GM23248 (cell line): ENCODE data around the gene ZBTB7C. TPM values are rescaled to one million over a fixed set of nuclear protein-coding genes. Genes with fewer than 3 reads are reported as not detected.

ENCODE experiments used
- DNase-seq: peaks from one replicate; pipeline ENCODE4 v3.0.0-alpha.2; 2015
- H2AFZ ChIP-seq: fragments of 200-600 bp; sonication (generic); 2 replicates; pipeline ENCODE4 v1.6.1; 2016; ENCODE audit warnings: antibody characterized with exemption
- H3F3A ChIP-seq: fragments of 200-600 bp; sonication (generic); 2 replicates; pipeline ENCODE4 v1.6.1; 2016; ENCODE audit warnings: mild to moderate bottlenecking, antibody characterized with exemption, mixed run types; ENCODE audit not compliant: insufficient read depth
- H3K27ac ChIP-seq: fragments of 200-600 bp; sonication (generic); 2 replicates; pipeline ENCODE4 v1.5.1; 2016; ENCODE audit warnings: mild to moderate bottlenecking
- H3K27me3 ChIP-seq: fragments of 200-600 bp; sonication (generic); replicated peaks from 2 replicates; pipeline ENCODE4 v1.6.1; 2016; ENCODE audit warnings: mild to moderate bottlenecking; ENCODE audit not compliant: insufficient read depth
- H3K36me3 ChIP-seq: fragments of 200-600 bp; sonication (generic); 2 replicates; pipeline ENCODE4 v1.6.1; 2016; ENCODE audit warnings: low read depth, mild to moderate bottlenecking
- H3K4me1 ChIP-seq: fragments of 200-600 bp; sonication (generic); 2 replicates; pipeline ENCODE4 v1.6.1; 2016; ENCODE audit warnings: mild to moderate bottlenecking; ENCODE audit not compliant: insufficient read depth
- H3K4me2 ChIP-seq: fragments of 200-600 bp; sonication (generic); one replicate; pipeline ENCODE4 v1.6.1; 2016; ENCODE audit warnings: mild to moderate bottlenecking; ENCODE audit not compliant: unreplicated experiment
- H3K4me3 ChIP-seq: fragments of 200-600 bp; sonication (generic); 2 replicates; pipeline ENCODE4 v1.5.1; 2016; ENCODE audit warnings: mild to moderate bottlenecking
- H3K79me2 ChIP-seq: fragments of 200-600 bp; sonication (generic); 2 replicates; pipeline ENCODE4 v1.6.1; 2016; ENCODE audit warnings: mild to moderate bottlenecking; ENCODE audit not compliant: insufficient read depth
- H3K9ac ChIP-seq: fragments of 200-600 bp; sonication (generic); 2 replicates; pipeline ENCODE4 v1.6.1; 2016; ENCODE audit warnings: mild to moderate bottlenecking
- H3K9me2 ChIP-seq: fragments of 200-600 bp; sonication (generic); 2 replicates; pipeline ENCODE4 v1.6.1; 2016; ENCODE audit warnings: mixed run types, mild to moderate bottlenecking, moderate library complexity; ENCODE audit not compliant: insufficient read depth
- H3K9me3 ChIP-seq: fragments of 200-600 bp; sonication (generic); one replicate; pipeline ENCODE4 v1.6.1; 2017; ENCODE audit warnings: low read depth
- H4K20me1 ChIP-seq: fragments of 200-600 bp; sonication (generic); 2 replicates; pipeline ENCODE4 v1.6.0; 2016; ENCODE audit not compliant: insufficient read depth
- EZH2 ChIP-seq: fragments of 200-600 bp; sonication (generic); IDR thresholded peaks from 2 replicates; pipeline ENCODE4 v1.6.1; 2018; ENCODE audit warnings: antibody characterized with exemption, mild to moderate bottlenecking; ENCODE audit not compliant: insufficient read depth, poor library complexity, severe bottlenecking
- EZH2phosphoT487 ChIP-seq: fragments of 200-600 bp; sonication (generic); IDR thresholded peaks from 2 replicates; pipeline ENCODE4 v1.6.1; 2018; ENCODE audit warnings: antibody characterized with exemption, moderate library complexity, mild to moderate bottlenecking, low read depth; ENCODE audit not compliant: insufficient read depth
- WGBS, 2 experiments: methylation state at CpG; one replicate each; pipeline ENCODE4 v1.1.6; 2015 to 2017; ENCODE audit warnings: low lambda C conversion rate in 2 of 2, low coverage in 1 of 2; ENCODE audit errors: missing lambda C conversion rate in 2 of 2; 5-methylcytosine and 5-hydroxymethylcytosine counted together
- in situ Hi-C: fragments of 300-500 bp; cut with MboI; formaldehyde crosslinking; loops from 2 replicates; pipeline ENCODE4 v1.15.0; 2020
- polyA plus RNA-seq: library from polyadenylated mRNA; unstranded; fragments of >200 nt; fragmentation: Nextera tagmentation; extraction: Ambion mirVana; gene quantifications from 2 replicates; pipeline ENCODE4 v1.2.1, GENCODE V29; 2016
- total RNA-seq: library from RNA; depleted of rRNA; stranded (reverse); fragments of >200 nt; shearing (Covaris generic); gene quantifications from 2 replicates; pipeline ENCODE4 v1.2.3, GENCODE V29; 2014

ZBTB7C gene
- total and polyA plus RNA-seq, 2 experiments from 2014 or later, result not detected

DNA sequence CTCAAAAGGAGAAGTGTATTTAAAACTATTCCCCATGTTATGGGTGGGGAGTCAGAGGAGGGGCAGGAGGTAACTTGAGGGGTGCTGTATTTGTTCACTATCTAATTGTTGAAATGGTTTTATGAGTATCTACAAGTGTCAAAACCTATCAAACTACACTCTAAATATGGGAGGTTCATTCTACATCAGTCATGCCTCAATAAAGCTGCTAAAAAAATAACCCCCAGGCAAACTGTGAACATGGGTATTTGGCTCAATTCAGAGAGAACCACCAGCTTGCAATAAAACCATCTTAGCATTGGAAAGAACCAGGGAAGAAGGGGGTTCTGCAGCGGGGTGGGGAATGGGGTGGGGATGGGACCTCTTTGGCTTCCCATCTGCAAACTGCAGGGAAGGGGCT, 302.7 kb downstream of the ZBTB7C start:
- DNase-seq, result no peak
- Histone ChIP-seq H3K27me3 (peaks cover 33% of the 10 kb centered on the region), H3K27ac (no peak overlapping the region), H3F3A (no peaks in the 10 kb centered on the region), H3K9me2 (no peaks in the 10 kb centered on the region), H3K9ac (no peak overlapping the region), H3K4me2 (no peak overlapping the region), H3K4me3 (no peak overlapping the region), H3K36me3 (no peaks in the 10 kb centered on the region), H3K79me2 (no peaks in the 10 kb centered on the region), H4K20me1 (no peaks in the 10 kb centered on the region), H3K4me1 (no peaks in the 10 kb centered on the region), H2AFZ (no peak overlapping the region), H3K9me3 (no peaks in the 10 kb centered on the region)
- WGBS, 2 experiments, result 0 to 17% methylated on average over 1 of the region's 1 CpG
- TF ChIP-seq EZH2, result no peak
- in situ Hi-C loops, result no loop called here

DNA sequence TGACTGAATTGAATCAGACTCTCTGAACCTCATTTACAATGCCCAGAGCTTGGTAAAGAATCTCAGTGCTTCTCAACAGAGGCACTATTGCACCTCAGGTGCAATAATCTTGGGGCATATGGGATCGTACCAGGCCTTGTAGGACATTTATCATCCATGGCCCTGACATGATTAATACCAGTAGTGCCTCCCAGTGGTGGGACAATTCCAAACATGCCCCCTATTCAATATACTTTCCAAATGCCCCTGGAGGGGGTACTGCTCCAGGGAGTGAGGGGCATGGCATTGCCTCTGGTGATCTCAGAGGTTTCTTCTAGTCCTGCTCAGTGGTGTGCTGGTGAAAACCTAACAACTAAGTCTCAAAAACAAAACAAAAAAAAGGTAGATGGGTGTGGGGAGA, 303.9 kb downstream of the ZBTB7C start:
- H3K9me2 ChIP-seq, result no peaks in the 10 kb centered on the region
- no peak overlapping the region for H3K9ac ChIP-seq
- in situ Hi-C loops, result no loop called here
- no peaks in the 10 kb centered on the region for H3F3A ChIP-seq
- no peak overlapping the region for H3K4me2 ChIP-seq
- H3K9me3 ChIP-seq, result no peaks in the 10 kb centered on the region
- H2AFZ ChIP-seq, result no peak overlapping the region
- WGBS, 2 experiments, result 90 to 93% methylated on average over 1 of the region's 1 CpG
- no peak overlapping the region for H3K4me3 ChIP-seq
- H3K36me3 ChIP-seq, result no peaks in the 10 kb centered on the region
- no peaks in the 10 kb centered on the region for H3K79me2 ChIP-seq
- no peaks in the 10 kb centered on the region for H4K20me1 ChIP-seq
- H3K27me3 ChIP-seq, result peaks cover 26% of the 10 kb centered on the region
- TF ChIP-seq EZH2phosphoT487 (no peak), EZH2 (no peak)
- no peak for DNase-seq
- no peak overlapping the region for H3K27ac ChIP-seq
- H3K4me1 ChIP-seq, result no peaks in the 10 kb centered on the region

DNA sequence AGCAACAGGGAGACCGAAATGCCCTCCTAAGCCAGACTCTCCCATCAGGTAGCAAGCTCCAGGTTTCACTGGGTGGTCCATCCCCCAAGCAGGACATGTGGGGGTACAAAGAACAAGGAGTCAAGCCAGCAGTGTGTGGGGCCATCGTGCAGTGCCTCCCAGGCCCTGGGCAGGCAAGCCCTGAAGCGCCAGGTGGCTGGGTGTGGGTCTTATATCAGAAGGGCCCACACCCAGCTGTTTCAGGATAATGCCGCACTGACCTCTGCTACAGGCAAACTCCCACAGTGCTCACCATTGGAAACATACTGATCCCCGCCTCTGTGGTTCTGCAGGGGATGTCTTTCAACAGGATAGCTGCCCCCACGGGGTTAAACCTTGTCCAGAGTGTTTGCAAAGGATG, 304.5 kb downstream of the ZBTB7C start:
- Histone ChIP-seq H3K9me3 (no peaks in the 10 kb centered on the region), H4K20me1 (no peaks in the 10 kb centered on the region), H3K27ac (no peak overlapping the region), H3K27me3 (peaks cover 24% of the 10 kb centered on the region), H3K9ac (no peak overlapping the region), H3K9me2 (no peaks in the 10 kb centered on the region), H3F3A (no peaks in the 10 kb centered on the region), H3K4me2 (no peak overlapping the region), H3K79me2 (no peaks in the 10 kb centered on the region), H2AFZ (no peak overlapping the region), H3K4me1 (no peaks in the 10 kb centered on the region), H3K36me3 (no peaks in the 10 kb centered on the region), H3K4me3 (no peak overlapping the region)
- no peak for DNase-seq
- in situ Hi-C loops, result no loop called here
- 40 to 48% methylated on average over 6 of the region's 6 CpGs for whole genome bisulfite sequencing, 2 experiments
- TF ChIP-seq EZH2 (no peak), EZH2phosphoT487 (no peak)

DNA sequence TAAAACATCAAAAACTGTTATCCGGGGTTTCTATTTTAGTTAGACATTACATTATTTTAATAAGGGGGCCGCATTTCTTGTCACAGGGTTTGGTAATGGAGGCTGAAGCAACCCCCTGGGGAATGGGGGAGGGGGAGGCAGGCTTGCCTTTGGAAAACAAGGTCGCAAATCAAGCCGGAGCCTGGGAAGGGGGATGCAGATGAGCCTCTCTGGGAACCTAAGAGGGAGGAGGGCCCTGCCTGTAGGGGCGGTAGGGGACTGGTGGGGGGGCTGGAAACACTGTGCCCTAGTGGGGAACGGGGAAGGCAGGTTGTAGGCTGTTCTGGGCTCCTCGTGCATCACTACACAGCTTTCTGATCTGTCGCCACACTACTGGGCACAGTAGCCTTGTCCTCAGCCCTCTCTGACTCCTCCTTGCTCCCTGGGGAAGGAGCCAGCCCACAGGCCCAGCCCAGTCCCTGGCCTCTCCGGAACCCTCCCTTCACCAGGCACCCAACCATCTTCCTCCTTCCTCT, 308.5 kb downstream of the ZBTB7C start:
- Histone ChIP-seq H3K27me3 (peaks cover 15% of the 10 kb centered on the region), H4K20me1 (no peaks in the 10 kb centered on the region)

DNA sequence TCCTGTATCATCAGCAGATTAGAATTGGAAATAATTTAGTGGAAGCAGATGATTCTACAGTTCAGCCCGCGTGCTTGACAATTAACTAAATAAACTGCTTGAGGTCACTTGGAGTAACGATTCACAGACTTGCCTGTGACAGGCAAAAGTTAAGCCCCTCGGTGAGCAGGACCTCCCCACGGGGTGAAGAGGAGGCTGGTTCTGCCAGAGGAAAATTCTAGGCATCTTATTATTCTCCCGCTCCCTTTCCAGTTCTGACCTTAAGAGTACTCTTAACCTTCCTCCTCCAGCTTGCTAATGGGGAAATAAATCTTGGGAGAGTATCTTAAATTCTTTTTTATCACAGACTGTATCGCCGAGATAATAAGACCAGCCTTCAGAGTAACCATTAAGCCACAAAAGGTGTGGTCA, 309.0 kb downstream of the ZBTB7C start:
- 50 to 58% methylated on average over 8 of the region's 8 CpGs for WGBS, 2 experiments
- Histone ChIP-seq H3K4me1 (no peaks in the 10 kb centered on the region), H2AFZ (no peak overlapping the region), H3K27ac (no peak overlapping the region), H3K4me2 (no peak overlapping the region), H3K27me3 (peaks cover 15% of the 10 kb centered on the region), H4K20me1 (no peaks in the 10 kb centered on the region), H3F3A (no peaks in the 10 kb centered on the region), H3K9ac (no peak overlapping the region), H3K4me3 (no peak overlapping the region), H3K79me2 (no peaks in the 10 kb centered on the region), H3K36me3 (no peaks in the 10 kb centered on the region), H3K9me3 (no peaks in the 10 kb centered on the region), H3K9me2 (no peaks in the 10 kb centered on the region)
- in situ Hi-C loops, result no loop called here
- no peak for TF ChIP-seq EZH2
- no peak for TF ChIP-seq EZH2phosphoT487
- no peak for DNase-seq

More for the DNA sequence above, 308.5 kb downstream of the ZBTB7C start:
- no peak for DNase-seq
- H3K79me2 ChIP-seq, result no peaks in the 10 kb centered on the region
- no peak overlapping the region for H2AFZ ChIP-seq
- no peaks in the 10 kb centered on the region for H3F3A ChIP-seq
- no peak for TF ChIP-seq EZH2phosphoT487
- no peak for TF ChIP-seq EZH2
- no peaks in the 10 kb centered on the region for H3K9me3 ChIP-seq
- no peaks in the 10 kb centered on the region for H3K9me2 ChIP-seq
- 58 to 64% methylated on average over 8 of the region's 9 CpGs for WGBS, 2 experiments
- no peak overlapping the region for H3K4me3 ChIP-seq
- in situ Hi-C loops, result no loop called here
- H3K36me3 ChIP-seq, result no peaks in the 10 kb centered on the region
- no peak overlapping the region for H3K9ac ChIP-seq
- no peak overlapping the region for H3K4me2 ChIP-seq
- H3K4me1 ChIP-seq, result no peaks in the 10 kb centered on the region
- no peak overlapping the region for H3K27ac ChIP-seq
